ENCODE results near the gene FAM171A1. TPM values are rescaled to one million over a fixed set of nuclear protein-coding genes. Genes with fewer than 3 reads are reported as not detected.

Gene FAM171A1
- total and polyA plus RNA-seq, 2 donors (not counting 3 experiments of a cell fraction or from before 2014, with no cell fraction given), result 56.3 to 75.8 TPM

GRCh38 chr10:15167411-15168290 lies 203.4 kb downstream of the FAM171A1 start:
- Histone ChIP-seq H3K79me2 (ENCODE audit: control insufficient read depth, insufficient read depth, low read length) (peaks cover 56% of the 10 kb centered on the region), H3K27ac (ENCODE audit: insufficient read depth, low read depth, low read length) (peak overlapping the region; percentile 42), H3K9ac (replicated peaks; ENCODE audit: extremely low read depth, insufficient read depth, low read length) (peak overlapping the region; percentile 91), H2AFZ (ENCODE audit: low read depth, low read length) (peak overlapping the region; percentile 15), H3K4me3 (replicated peaks in 1 of 3; ENCODE audit: insufficient read depth in 1 of 3, low read depth in 1 of 3, low read length in 3 of 3) (peak overlapping the region; percentile 91 to 100 (median 99)), H3K36me3 (ENCODE audit: control insufficient read depth in 2 of 2, extremely low read depth in 1 of 2, insufficient read depth in 2 of 2, low read length in 2 of 2) (no peaks in the 10 kb centered on the region), H3K9me1 (replicated peaks; ENCODE audit: control insufficient read depth, extremely low read depth, insufficient read depth, low read length) (no peaks in the 10 kb centered on the region), H3K4me1 (ENCODE audit: control insufficient read depth, extremely low read depth, insufficient read depth, low read length) (peaks cover 38% of the 10 kb centered on the region), H4K20me1 (replicated peaks; ENCODE audit: control insufficient read depth, extremely low read depth, insufficient read depth, low read length) (peaks cover 13% of the 10 kb centered on the region), H3K9me3 (replicated peaks; ENCODE audit: control insufficient read depth, insufficient read depth, low read length) (no peaks in the 10 kb centered on the region), H3K27me3 (ENCODE audit: control insufficient read depth in 2 of 2, insufficient read depth in 2 of 2, low read length in 2 of 2) (no peaks in the 10 kb centered on the region), H3K4me2 (ENCODE audit: insufficient read depth, low read length) (peak overlapping the region; percentile 99)
- BruUV-seq (replicated peaks), result TSS peak; percentile 30
- TF ChIP-seq EZH2 (IDR thresholded peaks at IDR 0.05; ENCODE audit: borderline replicate concordance, low read depth, low read length, severe bottlenecking), result no peak
- TF ChIP-seq POLR2AphosphoS5 (IDR thresholded peaks at IDR 0.05; ENCODE audit: insufficient read depth, low read depth, low read length), result peak; percentile 37
- peak; percentile 60 to 82 for TF ChIP-seq CTCF (IDR thresholded peaks at IDR 0.05; ENCODE audit: extremely low read depth in 1 of 2, insufficient read depth in 1 of 2, low read depth in 1 of 2, low read length in 2 of 2)
- dilution Hi-C loops (cut with MboI; ENCODE audit: extremely low pct_ligation_motif_present, low sequenced_read_pairs) (no loop called here), intact Hi-C loops (cut with micrococcal nuclease) (loop anchor here (1.0 to 5.0 kb wide), 3 partner anchors 33 to 220 kb away; no protein-coding TSS in a partner anchor)
- ChIA-PET CTCF (interaction anchor here (0.6 to 4.3 kb wide), 21 partner anchors 17 to 218 kb away, joined by 3 to 23 read pairs (median 3); partner anchors contain the start of gene FAM171A1), POLR2A (interaction anchor here (0.6 to 2.8 kb wide), 5 partner anchors 12 to 290 kb away, joined by 3 to 16 read pairs (median 4); no protein-coding TSS in a partner anchor)
- FAIRE-seq (no peak), DNase-seq (ENCODE audit: low read depth, low spot score) (peak; percentile 62)

All from endothelial cell of umbilical vein (primary cell).